Dendritic cell treated with granulocyte-macrophage colony-stimulating factor and Interleukin-4, amounts not matched to agents 40 ng/mL and 50 ng/mL, for 4 days (primary cell): Measurements from ENCODE around the gene ACAT1.
A peak's percentile ranks its signal among the peaks of the same experiment; 100 is the strongest.
"Not testable (repeated sequence)": the region's sequence is repeated elsewhere in the genome, so short reads cannot be mapped to it uniquely, and the experiment has no call there.

ENCODE experiments used
- H3K27ac Mint-ChIP-seq: one replicate; pipeline ENCODE4 v1.8.0; 2022; ENCODE audit warnings: mild to moderate bottlenecking, mixed read lengths
- H3K27me3 Mint-ChIP-seq: one replicate; pipeline ENCODE4 v1.8.0; 2022; ENCODE audit warnings: mild to moderate bottlenecking, mixed read lengths
- H3K36me3 Mint-ChIP-seq: one replicate; pipeline ENCODE4 v1.8.0; 2022; ENCODE audit warnings: low read depth, mixed read lengths
- H3K4me1 Mint-ChIP-seq: one replicate; pipeline ENCODE4 v1.8.0; 2022; ENCODE audit warnings: low read depth, mixed read lengths
- H3K4me3 Mint-ChIP-seq: one replicate; pipeline ENCODE4 v1.8.0; 2022; ENCODE audit warnings: mild to moderate bottlenecking, moderate library complexity, mixed read lengths
- H3K9me3 Mint-ChIP-seq: one replicate; pipeline ENCODE4 v1.8.0; 2022; ENCODE audit warnings: mixed read lengths
- intact Hi-C: fragments of 100-400 bp; cut with micrococcal nuclease; formaldehyde crosslinking; loops from one replicate; pipeline ENCODE4 v1.15.0; 2022

The ACAT1 gene

DNA sequence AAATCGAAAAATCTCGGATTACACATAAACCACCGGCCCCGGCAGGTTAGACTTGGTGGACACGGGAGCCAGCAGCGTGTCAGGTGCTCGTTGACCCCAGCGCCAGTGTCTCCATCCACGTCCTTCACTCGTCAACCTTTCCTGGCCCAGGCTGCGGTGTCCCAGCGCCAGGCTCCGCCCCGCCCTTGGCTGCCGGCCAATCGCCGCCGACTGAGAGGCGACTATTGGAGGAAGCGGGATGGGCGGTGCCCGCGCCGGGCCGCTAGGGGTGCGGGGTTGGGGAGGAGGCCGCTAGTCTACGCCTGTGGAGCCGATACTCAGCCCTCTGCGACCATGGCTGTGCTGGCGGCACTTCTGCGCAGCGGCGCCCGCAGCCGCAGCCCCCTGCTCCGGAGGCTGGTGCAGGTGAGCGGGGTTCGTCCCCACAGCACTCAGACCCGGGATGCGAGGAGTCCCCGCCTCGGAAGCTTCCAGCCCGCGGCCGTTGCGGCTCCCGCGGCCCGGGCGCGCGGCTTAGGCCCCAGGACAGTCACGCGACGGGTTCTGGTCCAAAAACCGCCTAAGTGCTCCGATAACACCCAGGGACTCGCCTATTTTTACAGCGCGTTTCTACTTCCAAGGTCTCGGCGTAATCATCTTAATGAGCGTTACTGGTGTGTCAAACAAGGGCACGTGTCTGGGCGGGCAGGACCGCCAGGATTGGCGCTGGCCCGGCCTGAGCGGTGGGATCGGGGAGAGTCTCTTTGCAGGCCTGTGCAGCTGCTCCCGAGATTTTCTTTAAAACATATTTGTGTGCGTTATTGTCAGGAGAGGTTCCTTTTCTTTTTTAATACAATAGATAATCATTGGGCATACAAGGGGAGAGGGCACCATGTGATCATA is at the start of gene ACAT1:
Gene ACAT1 (plus strand): TSS at position 294 of the 882 bp plus-strand sequence. CDS start 40 bp downstream, at position 334.
- intact Hi-C loops: loop anchor here (5.0 to 10.0 kb wide), 3 partner anchors 103 to 541 kb away; partner anchors contain the start of genes ATM, NPAT and RAB39A
- peaks cover 46% of the 10 kb centered on the region for H3K4me1 Mint-ChIP-seq
- peaks cover 5% of the 10 kb centered on the region for H3K36me3 Mint-ChIP-seq
- peak within 1 kb of the TSS; percentile 63 for H3K27ac Mint-ChIP-seq
- peak within 1 kb of the TSS; percentile 79 for H3K4me3 Mint-ChIP-seq
- H3K9me3 Mint-ChIP-seq: no peaks in the 10 kb centered on the region
- no peaks in the 10 kb centered on the region for H3K27me3 Mint-ChIP-seq

DNA sequence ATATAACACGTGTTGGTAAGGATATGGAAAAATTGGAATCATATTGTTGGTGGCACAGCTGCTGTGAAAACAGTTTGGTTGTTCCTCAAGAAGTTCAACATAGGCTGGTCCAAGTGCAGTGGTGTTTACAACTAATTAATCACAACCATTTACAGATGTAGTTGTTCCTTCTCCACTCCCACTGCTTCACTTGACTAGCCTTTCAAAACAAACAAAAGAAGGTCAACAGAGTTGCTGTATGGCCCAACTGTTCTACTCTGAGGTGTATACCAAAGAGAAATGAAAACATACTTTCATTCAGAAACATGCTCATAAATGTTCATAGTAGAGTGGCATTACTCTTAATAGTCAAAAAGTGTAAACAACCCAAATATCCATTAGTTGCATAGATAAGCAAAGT is 36.6 kb upstream of the ACAT1 start:
- Mint-ChIP-seq H3K27ac (no peak overlapping the region), H3K4me3 (no peak overlapping the region), H3K27me3 (no peaks in the 10 kb centered on the region), H3K9me3 (no peaks in the 10 kb centered on the region), H3K4me1 (no peaks in the 10 kb centered on the region), H3K36me3 (peaks cover 85% of the 10 kb centered on the region)
- intact Hi-C loops: no loop called here

DNA sequence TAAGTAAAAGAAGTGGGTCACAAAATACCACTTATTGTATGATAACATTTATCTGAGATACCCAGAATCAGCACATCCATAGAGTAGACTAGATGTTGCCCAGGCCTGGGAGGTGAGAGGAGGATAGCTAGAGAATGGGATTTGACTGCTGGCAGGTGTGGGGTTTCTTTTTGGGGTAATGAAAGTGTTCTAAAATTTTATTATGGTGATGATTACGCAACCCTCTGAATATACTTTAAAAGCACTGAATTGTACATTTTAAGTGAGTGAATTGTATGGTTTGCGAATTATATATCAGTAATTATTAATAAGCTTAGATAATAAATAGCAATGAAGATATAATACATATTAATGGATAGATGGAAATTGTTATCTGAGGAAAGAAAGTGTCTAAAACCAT is 35.7 kb upstream of the ACAT1 start:
- no peaks in the 10 kb centered on the region for H3K4me1 Mint-ChIP-seq
- intact Hi-C loops: no loop called here
- H3K9me3 Mint-ChIP-seq: no peaks in the 10 kb centered on the region
- no peaks in the 10 kb centered on the region for H3K27me3 Mint-ChIP-seq
- H3K36me3 Mint-ChIP-seq: peaks cover 82% of the 10 kb centered on the region
- H3K27ac Mint-ChIP-seq: no peak overlapping the region
- H3K4me3 Mint-ChIP-seq: no peak overlapping the region

DNA sequence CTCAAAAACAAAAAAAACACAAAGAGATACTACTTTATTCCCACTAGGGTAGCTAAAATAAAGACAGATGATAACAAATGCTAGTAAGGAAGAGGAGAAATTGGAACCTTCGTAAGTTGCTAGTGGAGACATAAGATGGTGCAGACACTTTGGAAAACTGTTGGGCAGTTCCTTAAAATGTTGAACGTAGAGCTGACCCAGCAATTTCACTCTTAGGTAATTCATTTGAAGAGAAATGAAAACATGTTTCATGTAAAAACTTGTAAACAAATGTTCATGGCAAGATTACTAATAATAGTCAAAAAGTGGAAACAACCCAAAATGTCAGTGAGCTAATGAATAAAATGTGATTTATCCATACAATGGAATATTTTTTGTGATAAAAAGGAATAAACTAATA is 29.2 kb upstream of the ACAT1 start:
- Mint-ChIP-seq H3K36me3 (peaks cover 77% of the 10 kb centered on the region), H3K27ac (peak overlapping the region; percentile 77), H3K4me3 (no peak overlapping the region), H3K4me1 (peaks cover 14% of the 10 kb centered on the region), H3K9me3 (no peaks in the 10 kb centered on the region), H3K27me3 (no peaks in the 10 kb centered on the region)
- intact Hi-C loops: loop anchor here (10.0 kb wide), 1 partner anchor 213 kb away; no protein-coding TSS in a partner anchor

DNA sequence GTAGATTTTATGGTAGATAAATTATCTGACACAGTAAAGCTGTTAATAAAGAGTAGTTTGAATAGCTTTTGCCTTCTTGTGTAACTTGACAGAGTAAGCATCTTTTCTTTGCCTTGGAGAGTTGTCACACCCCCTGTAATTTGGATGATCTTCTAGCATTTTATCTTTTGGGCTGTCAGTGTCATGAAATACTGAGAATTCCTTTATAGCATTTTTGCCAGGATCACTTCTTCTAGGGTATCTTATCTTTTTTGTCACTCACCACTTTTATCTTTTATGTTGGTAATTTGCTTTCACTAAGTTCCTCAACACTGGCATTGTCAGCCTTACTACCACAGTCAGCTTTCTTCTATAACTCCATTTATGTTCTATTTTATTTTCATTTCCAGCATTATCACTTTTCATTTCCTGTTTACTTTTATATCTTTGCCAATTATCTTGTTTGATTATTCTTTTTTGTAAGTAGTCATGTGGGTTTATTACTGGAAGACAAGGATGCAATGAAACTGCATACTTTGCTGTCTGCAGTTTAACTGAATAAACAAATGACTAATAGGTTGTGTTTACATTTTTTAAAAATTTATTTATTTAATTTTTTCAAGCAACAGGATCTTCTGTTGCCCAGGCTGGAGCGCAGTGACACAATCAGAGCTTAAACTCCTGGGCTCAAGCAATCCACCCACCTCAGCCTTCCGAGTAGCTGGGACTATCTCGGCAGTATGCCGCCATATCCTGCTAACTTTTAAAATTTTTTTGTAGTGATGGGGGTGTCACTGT is 28.1 kb upstream of the ACAT1 start:
- Mint-ChIP-seq H3K27ac (peak overlapping the region; percentile 30), H3K4me1 (peaks cover 14% of the 10 kb centered on the region), H3K27me3 (no peaks in the 10 kb centered on the region), H3K9me3 (no peaks in the 10 kb centered on the region), H3K36me3 (peaks cover 83% of the 10 kb centered on the region), H3K4me3 (no peak overlapping the region)
- intact Hi-C loops: loop anchor here (10.0 kb wide), 1 partner anchor 211 kb away; no protein-coding TSS in a partner anchor

DNA sequence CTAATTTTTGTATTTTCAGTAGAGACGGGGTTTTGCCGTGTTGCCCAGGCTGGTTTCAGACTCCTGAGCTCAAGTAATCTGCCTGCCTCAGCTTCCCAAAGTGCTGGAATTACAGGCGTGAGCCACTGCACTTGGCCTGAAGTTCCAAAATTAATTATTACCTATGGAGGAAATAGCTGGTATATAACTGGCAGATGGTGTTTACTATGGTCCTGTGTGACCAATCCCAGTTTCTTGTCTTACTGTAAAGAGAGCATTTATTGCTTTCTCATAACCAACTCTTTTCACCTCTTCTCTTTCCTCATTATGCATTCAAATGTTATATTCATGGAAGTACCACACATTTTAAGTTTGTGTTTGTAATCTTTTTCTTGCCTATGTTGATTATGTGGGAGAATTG is 24.2 kb upstream of the ACAT1 start:
- Mint-ChIP-seq H3K27ac (no peak overlapping the region), H3K4me3 (no peak overlapping the region), H3K4me1 (peaks cover 5% of the 10 kb centered on the region), H3K27me3 (no peaks in the 10 kb centered on the region), H3K36me3 (peaks cover 86% of the 10 kb centered on the region), H3K9me3 (no peaks in the 10 kb centered on the region)
- intact Hi-C loops: loop anchor here (10.0 kb wide), 1 partner anchor 208 kb away; no protein-coding TSS in a partner anchor

DNA sequence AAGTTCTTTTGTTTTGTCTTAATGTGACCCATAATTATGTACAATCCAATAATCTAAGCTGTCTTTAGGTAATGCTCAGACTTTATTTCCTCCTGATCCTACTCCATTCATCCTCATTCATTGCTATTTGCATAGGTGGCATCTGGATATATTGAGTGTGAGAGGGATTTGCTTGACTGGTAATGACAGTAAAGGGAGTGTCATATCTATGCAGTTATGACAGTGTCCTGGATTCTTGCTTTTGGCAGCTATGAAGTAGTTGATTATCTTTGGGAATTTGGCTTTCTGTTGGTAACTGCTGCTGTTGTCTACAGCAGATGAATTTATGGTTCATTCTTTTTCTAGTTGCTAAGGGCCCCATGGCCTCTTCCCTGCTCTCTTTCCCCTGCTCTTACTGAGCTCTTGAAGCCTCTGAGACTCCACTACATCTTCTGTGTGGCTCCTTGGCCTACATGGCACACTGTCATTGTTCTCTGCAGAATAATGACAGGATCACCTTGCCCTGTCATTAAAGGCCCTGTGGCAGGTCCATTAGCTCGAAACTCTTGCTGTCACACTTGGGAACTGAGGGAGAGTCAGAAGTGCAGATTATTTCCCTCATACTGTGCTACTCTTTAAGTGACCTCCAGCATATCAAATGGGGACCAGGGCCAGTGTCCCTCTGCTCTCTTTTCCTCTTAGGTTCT is 20.1 kb upstream of the ACAT1 start:
- H3K4me1 Mint-ChIP-seq: no peaks in the 10 kb centered on the region
- no peak overlapping the region for H3K27ac Mint-ChIP-seq
- H3K4me3 Mint-ChIP-seq: no peak overlapping the region
- no peaks in the 10 kb centered on the region for H3K27me3 Mint-ChIP-seq
- H3K9me3 Mint-ChIP-seq: no peaks in the 10 kb centered on the region
- intact Hi-C loops: no loop called here
- peaks cover 75% of the 10 kb centered on the region for H3K36me3 Mint-ChIP-seq

DNA sequence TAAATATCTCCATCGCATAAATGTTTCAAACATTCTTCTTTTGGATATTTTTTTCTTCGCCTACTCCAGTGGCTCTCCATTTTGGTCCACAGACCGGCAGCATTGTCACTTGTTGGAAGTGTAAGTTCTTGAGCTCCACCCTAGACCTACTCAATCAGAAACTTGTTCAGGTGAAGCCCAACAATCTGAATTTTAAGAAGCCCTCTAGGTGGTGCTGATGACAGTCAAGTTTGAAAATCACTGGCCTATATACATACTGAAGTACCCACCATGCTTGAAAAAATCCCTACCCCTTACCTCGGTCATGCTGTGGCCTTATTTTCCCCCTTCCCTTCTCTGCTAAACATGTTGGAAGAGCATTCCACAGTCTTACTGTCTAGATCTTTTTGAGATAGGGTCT is 10.2 kb upstream of the ACAT1 start:
- intact Hi-C loops: no loop called here
- Mint-ChIP-seq H3K4me1 (no peaks in the 10 kb centered on the region), H3K27me3 (no peaks in the 10 kb centered on the region), H3K36me3 (peaks cover 7% of the 10 kb centered on the region), H3K27ac (no peak overlapping the region), H3K9me3 (no peaks in the 10 kb centered on the region), H3K4me3 (no peak overlapping the region)

DNA sequence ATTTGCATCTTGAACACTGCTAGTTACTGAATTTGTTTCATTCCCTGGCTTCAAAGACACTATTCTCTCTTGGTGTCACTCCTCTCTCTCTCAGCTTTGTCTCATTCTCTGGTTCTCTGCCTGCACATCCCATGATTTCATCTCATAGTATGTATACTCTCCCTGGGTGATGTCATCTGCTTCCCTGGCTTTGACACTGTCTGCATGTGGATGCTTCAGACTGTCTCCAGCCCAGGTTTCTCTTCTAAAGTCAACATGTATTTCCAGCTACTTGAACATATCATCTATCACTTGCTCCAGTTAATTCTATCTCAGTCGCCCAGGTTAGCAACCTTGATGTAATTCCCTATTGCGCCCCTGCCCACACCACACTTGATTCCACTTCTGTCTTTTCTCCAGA is 9.3 kb upstream of the ACAT1 start:
- Mint-ChIP-seq H3K4me1 (no peaks in the 10 kb centered on the region), H3K4me3 (no peak overlapping the region), H3K27me3 (no peaks in the 10 kb centered on the region), H3K9me3 (no peaks in the 10 kb centered on the region), H3K27ac (no peak overlapping the region), H3K36me3 (peaks cover 7% of the 10 kb centered on the region)
- intact Hi-C loops: no loop called here

DNA sequence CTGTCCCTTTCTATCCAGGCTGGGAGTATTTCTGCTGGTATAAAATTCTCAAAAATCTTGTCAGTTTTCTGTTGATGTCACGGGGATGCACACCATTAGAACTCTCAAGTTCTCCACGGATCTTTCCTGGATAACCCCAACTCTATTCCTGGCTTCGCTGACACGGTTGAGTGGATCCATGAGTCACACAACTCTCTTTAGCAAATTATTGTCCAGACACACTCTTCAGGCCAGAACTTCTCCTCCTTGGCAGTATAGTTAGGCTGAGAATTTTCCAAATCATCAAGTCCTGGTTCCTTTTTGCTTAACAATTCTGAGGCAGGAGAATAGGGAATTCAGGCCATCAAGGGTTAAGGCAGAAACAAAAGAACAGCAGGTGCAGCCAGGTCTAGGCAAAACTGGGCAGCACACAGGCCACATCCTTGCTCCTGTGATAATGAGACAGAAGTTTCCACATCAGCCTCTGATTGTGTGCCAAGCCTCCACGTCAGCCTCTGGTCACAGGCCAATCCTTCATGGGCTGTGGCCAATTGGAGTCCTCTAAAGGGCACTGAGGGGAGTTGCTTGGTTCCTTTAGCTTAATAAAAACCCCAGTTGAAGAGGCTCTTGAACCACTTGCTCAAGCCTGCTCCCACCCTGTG is 5.7 kb upstream of the ACAT1 start:
- Mint-ChIP-seq H3K9me3 (no peaks in the 10 kb centered on the region), H3K27ac (no peak overlapping the region), H3K36me3 (peaks cover 7% of the 10 kb centered on the region), H3K4me3 (no peak overlapping the region), H3K4me1 (no peaks in the 10 kb centered on the region), H3K27me3 (no peaks in the 10 kb centered on the region)
- intact Hi-C loops: loop anchor here (5.0 kb wide), 1 partner anchor 532 kb away; no protein-coding TSS in a partner anchor

DNA sequence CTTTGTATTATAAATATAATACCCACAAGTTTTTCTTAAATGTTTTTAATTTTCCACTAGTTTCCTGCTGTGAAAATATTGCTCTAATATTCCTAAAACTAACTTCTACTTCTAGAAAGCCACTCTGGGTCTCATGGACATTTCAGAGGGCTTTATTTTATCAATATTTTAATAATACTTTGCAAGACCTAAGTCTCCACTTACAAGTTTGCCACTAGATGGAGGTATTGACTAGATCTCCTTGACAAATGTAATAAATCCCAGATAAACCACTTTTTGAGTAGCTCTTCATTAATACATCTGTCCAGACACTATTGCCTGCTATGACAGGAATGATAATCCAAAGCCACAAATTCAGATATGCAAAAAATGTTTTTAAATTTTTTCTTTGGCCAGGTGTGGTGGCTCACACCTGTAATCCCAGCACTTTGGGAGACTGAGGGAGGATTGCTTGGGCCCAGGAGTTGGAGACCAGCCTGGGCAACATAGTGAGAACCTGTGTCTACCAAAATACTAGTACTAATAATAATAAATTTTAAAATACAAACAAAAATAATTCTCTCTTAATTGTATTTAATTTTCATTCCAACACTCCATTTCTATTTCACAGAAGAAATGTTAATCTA is 3.5 kb upstream of the ACAT1 start:
- Mint-ChIP-seq H3K27me3 (no peaks in the 10 kb centered on the region), H3K9me3 (no peaks in the 10 kb centered on the region), H3K4me3 (no peak overlapping the region), H3K27ac (no peak overlapping the region), H3K36me3 (no peaks in the 10 kb centered on the region), H3K4me1 (peaks cover 13% of the 10 kb centered on the region)
- intact Hi-C loops: loop anchor here (5.0 kb wide), 1 partner anchor 529 kb away; no protein-coding TSS in a partner anchor

DNA sequence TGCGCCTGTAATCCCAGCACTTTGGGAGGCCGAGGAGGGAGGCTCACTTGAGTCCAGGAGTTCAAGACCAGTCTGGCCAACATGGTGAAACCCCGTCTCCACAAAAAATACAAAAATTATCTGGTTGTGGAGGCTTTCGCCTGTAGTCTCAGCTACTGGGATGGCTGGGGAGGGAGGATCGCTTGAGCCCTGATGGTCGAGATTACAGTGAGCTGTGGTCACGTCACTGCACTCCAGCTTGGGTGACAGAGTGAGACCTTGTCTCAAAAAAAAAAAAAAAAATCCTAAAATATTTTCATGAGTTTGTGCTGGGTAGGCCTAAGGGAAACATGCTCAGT is 462 bp upstream of the ACAT1 start:
- H3K9me3 Mint-ChIP-seq, H3K27me3 Mint-ChIP-seq, H3K4me3 Mint-ChIP-seq, H3K36me3 Mint-ChIP-seq: not testable (repeated sequence)
- Mint-ChIP-seq H3K4me1 (peaks cover 40% of the 10 kb centered on the region), H3K27ac (peak overlapping the region; percentile 63)
- intact Hi-C loops: loop anchor here (5.0 to 10.0 kb wide), 3 partner anchors 104 to 541 kb away; partner anchors contain the start of genes ATM, NPAT and RAB39A

DNA sequence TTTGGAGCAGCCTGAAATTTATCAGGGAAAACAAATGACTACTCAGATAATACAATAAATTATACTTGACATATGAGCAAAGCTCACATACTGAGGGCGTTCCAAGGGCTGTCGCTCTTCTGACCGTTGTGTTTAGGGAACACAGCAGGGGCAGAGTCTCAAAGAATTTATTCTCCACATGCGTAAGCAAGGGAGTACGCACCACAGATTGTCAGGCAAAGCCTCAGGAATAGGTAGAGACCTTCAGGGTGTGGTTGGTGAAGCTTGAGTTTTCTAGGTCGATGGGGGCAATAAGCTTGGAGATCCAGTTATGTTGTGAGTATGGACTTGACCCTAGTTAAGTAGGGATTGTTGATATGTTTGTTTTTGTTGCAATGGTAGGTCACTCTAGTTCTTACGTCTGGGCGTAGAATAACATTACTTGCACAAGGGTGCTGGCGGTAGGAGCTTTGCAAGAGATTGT is 830 bp downstream of the ACAT1 start:
- peaks cover 12% of the 10 kb centered on the region for H3K36me3 Mint-ChIP-seq
- H3K9me3 Mint-ChIP-seq: no peaks in the 10 kb centered on the region
- intact Hi-C loops: loop anchor here (5.0 to 10.0 kb wide), 3 partner anchors 103 to 540 kb away; partner anchors contain the start of genes ATM, NPAT and RAB39A
- H3K4me1 Mint-ChIP-seq: peaks cover 48% of the 10 kb centered on the region
- H3K27me3 Mint-ChIP-seq: no peaks in the 10 kb centered on the region
- H3K27ac Mint-ChIP-seq: peak overlapping the region; percentile 63
- H3K4me3 Mint-ChIP-seq: peak overlapping the region; percentile 79
